ENCODE measurements around the gene C1orf21. TPM values are rescaled to one million over a fixed set of nuclear protein-coding genes. Genes with fewer than 3 reads are reported as not detected.

Gene C1orf21
- total RNA-seq, 1 donor from 2014 or later = 31.8 TPM

DNA sequence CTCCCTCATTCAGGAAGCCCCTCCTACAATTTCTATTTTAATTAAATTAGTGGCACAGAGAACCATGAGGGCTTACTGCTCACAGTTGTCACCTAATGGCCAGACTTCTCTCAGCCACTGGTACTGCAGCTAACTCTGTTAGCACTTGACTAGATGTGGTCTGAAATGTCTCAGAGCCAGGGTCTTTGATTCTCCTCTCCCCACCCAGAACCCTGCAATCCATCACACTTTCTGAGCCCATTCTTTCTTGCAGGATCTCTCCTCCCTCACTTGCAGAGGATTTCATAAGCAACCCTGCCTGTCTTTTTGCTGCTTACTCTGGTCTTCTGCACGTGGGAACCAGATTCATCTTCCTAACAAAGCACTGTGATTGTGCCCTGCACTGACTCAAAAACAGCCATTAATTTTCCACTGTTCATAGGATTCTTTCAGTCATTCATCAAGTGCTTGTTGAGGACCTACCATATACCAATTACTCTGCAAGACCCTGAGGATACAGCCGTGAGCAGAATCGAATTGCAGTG, 259.4 kb downstream of the C1orf21 start:
- Mint-ChIP-seq H3K36me3 (ENCODE audit: unreplicated experiment) (no peaks in the 10 kb centered on the region), H3K4me1 (ENCODE audit: unreplicated experiment) (peaks cover 9% of the 10 kb centered on the region), H3K9me3 (ENCODE audit: unreplicated experiment) (peaks cover 6% of the 10 kb centered on the region), H3K27me3 (ENCODE audit: unreplicated experiment) (peaks cover 3% of the 10 kb centered on the region), H3K27ac (ENCODE audit: unreplicated experiment) (no peak overlapping the region), H3K4me3 (ENCODE audit: unreplicated experiment) (no peak overlapping the region)
- TF ChIP-seq, protein P1, sequence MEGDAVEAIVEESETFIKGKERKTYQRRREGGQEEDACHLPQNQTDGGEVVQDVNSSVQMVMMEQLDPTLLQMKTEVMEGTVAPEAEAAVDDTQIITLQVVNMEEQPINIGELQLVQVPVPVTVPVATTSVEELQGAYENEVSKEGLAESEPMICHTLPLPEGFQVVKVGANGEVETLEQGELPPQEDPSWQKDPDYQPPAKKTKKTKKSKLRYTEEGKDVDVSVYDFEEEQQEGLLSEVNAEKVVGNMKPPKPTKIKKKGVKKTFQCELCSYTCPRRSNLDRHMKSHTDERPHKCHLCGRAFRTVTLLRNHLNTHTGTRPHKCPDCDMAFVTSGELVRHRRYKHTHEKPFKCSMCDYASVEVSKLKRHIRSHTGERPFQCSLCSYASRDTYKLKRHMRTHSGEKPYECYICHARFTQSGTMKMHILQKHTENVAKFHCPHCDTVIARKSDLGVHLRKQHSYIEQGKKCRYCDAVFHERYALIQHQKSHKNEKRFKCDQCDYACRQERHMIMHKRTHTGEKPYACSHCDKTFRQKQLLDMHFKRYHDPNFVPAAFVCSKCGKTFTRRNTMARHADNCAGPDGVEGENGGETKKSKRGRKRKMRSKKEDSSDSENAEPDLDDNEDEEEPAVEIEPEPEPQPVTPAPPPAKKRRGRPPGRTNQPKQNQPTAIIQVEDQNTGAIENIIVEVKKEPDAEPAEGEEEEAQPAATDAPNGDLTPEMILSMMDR (IDR thresholded peaks at IDR 0.05) = no peak
- no peak for DNase-seq (ENCODE audit: extremely low spot score, unreplicated experiment)

DNA sequence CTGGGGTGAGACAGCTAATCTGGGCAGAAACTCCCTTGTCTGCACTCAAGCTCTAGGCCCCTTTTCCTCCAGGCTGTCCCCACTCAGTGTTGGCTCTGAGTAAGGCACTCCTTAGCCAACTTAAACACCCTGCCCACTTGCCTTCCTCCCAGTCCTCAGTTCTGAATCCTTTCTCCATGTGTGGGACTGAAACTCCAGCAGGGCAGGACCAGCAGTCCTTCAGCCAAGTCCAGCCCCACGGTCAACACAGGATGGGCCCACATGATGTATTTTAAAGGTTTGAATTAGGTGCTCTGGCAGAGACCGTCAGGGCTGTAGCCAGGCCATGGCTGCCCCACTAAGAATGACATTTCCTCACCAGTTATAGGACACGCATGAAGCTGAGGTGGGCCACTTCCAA, 260.0 kb downstream of the C1orf21 start:
- TF ChIP-seq, protein P1 (IDR thresholded peaks at IDR 0.05) = no peak
- no peak for DNase-seq (ENCODE audit: extremely low spot score, unreplicated experiment)
- H3K36me3 Mint-ChIP-seq (ENCODE audit: unreplicated experiment) = no peaks in the 10 kb centered on the region
- H3K4me1 Mint-ChIP-seq (ENCODE audit: unreplicated experiment) = peaks cover 9% of the 10 kb centered on the region
- peaks cover 3% of the 10 kb centered on the region for H3K27me3 Mint-ChIP-seq (ENCODE audit: unreplicated experiment)
- peaks cover 6% of the 10 kb centered on the region for H3K9me3 Mint-ChIP-seq (ENCODE audit: unreplicated experiment)
- no peak overlapping the region for H3K27ac Mint-ChIP-seq (ENCODE audit: unreplicated experiment)
- H3K4me3 Mint-ChIP-seq (ENCODE audit: unreplicated experiment) = no peak overlapping the region

DNA sequence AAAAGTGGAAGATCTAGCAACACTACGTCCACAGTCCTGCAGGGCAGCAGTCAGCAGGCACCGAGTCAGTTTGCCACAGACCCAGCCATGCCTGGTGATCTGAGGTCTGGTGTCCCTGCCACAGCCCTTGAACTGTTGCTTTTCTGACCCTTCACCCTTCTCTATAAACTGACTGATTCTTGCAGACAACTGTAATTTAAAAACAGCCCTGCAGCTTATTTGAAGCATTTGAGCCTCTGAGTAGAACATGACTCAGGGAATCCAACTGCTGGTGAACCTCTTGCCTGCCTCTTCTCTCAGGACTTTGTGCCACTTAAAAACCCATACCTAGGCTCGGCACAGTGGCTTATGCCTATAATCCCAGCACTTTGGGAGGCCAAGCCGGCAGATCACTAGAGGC, 260.6 kb downstream of the C1orf21 start:
- TF ChIP-seq, protein P1 (IDR thresholded peaks at IDR 0.05) = no peak
- Mint-ChIP-seq H3K36me3 (ENCODE audit: unreplicated experiment) (no peaks in the 10 kb centered on the region), H3K9me3 (ENCODE audit: unreplicated experiment) (peaks cover 6% of the 10 kb centered on the region), H3K4me1 (ENCODE audit: unreplicated experiment) (peaks cover 9% of the 10 kb centered on the region), H3K27ac (ENCODE audit: unreplicated experiment) (no peak overlapping the region), H3K27me3 (ENCODE audit: unreplicated experiment) (no peaks in the 10 kb centered on the region), H3K4me3 (ENCODE audit: unreplicated experiment) (no peak overlapping the region)
- DNase-seq (ENCODE audit: extremely low spot score, unreplicated experiment) = no peak

DNA sequence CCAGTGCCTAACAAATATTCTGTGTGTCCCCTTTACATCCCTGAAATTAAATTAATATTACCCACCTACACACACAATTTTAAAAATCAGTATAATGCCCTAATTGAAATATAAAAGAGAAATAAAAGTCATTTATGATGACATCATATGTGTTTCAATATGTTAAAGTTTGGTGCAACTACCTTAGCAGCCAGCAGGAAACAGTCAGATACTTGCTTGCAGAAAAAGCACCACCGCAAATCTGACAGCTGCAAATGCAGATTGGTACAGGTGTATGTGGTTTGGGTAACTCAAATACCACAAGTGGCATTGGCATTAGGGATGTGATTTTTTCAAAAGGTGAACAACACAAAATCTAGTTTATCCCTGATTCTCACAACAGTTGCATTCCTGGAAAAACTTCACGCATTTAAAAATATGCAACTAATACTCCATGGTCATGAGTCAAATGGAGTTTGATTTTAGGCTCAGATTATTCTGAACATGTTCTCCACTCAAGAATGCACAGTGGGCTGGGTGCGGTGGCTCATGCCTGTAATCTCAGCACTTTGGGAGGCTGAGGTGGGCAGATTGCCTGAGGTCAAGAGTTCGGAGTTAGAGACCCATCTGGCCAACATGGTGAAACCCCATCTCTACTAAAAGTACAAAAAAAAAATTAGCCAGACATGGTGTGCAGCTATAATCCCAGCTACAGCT, 261.5 kb downstream of the C1orf21 start:
- DNase-seq (ENCODE audit: extremely low spot score, unreplicated experiment) = no peak
- TF ChIP-seq, protein P1 (IDR thresholded peaks at IDR 0.05) = no peak
- Mint-ChIP-seq H3K4me1 (ENCODE audit: unreplicated experiment) (peaks cover 9% of the 10 kb centered on the region), H3K36me3 (ENCODE audit: unreplicated experiment) (no peaks in the 10 kb centered on the region), H3K4me3 (ENCODE audit: unreplicated experiment) (no peak overlapping the region), H3K27ac (ENCODE audit: unreplicated experiment) (no peak overlapping the region), H3K27me3 (ENCODE audit: unreplicated experiment) (no peaks in the 10 kb centered on the region), H3K9me3 (ENCODE audit: unreplicated experiment) (peaks cover 6% of the 10 kb centered on the region)

DNA sequence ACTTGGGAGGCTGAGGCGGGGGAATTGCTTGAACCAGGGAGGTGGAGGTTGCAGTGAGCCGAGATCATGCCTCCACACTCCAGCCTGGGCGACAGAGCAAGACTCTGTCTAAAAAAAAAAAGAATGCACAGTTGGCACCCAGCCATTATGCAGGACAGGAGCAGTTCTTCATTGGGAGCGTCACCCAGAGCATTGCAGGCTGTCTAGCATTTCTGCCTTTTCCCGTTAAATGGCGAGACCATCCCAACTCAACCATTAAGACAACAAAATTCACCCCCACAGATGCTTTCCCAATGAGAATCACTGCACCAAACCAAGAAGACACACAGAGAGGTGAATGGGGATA, 262.0 kb downstream of the C1orf21 start:
- H3K36me3 Mint-ChIP-seq (ENCODE audit: unreplicated experiment) = no peaks in the 10 kb centered on the region
- peaks cover 6% of the 10 kb centered on the region for H3K9me3 Mint-ChIP-seq (ENCODE audit: unreplicated experiment)
- no peak overlapping the region for H3K27ac Mint-ChIP-seq (ENCODE audit: unreplicated experiment)
- no peak overlapping the region for H3K4me3 Mint-ChIP-seq (ENCODE audit: unreplicated experiment)
- DNase-seq (ENCODE audit: extremely low spot score, unreplicated experiment) = peak; percentile 42
- H3K27me3 Mint-ChIP-seq (ENCODE audit: unreplicated experiment) = no peaks in the 10 kb centered on the region
- H3K4me1 Mint-ChIP-seq (ENCODE audit: unreplicated experiment) = peaks cover 9% of the 10 kb centered on the region
- TF ChIP-seq, protein P1 (IDR thresholded peaks at IDR 0.05) = no peak
